ENCODE measurements around the gene ECSIT. TPM values are rescaled to one million over a fixed set of nuclear protein-coding genes. Genes with fewer than 3 reads are reported as not detected.

ECSIT gene
- total RNA-seq, 4 donors from 2014 or later: 55.9 to 82.8 (median 57.7) TPM

- 92 to 93% methylated on average over 26 to 27 of the region's 27 CpGs for WGBS, 2 donors
- no peak overlapping the region for H3K4me3 ChIP-seq (ENCODE audit: low read depth, poor library complexity, severe bottlenecking)
These were observed 34.2 kb downstream of the ECSIT start for GRCh38 chr19:11494634-11495285.

GRCh38 chr19:11489378-11489777 is 39.6 kb downstream of the ECSIT start:
- no peak for DNase-seq (ENCODE audit: low spot score in 2 of 2)
- intact Hi-C loops (cut with DNase I; ENCODE audit: low total_unique reads): loop anchor here (10.0 kb wide), 1 partner anchor 205 kb away; no protein-coding TSS in a partner anchor
- TF ChIP-seq CTCF (IDR thresholded peaks at IDR 0.05): no peak
- no peak for TF ChIP-seq POLR2A (IDR thresholded peaks at IDR 0.05)
- WGBS, 2 donors: 94 to 95% methylated on average over 7 of the region's 7 CpGs
- no peak overlapping the region for H3K4me3 ChIP-seq (ENCODE audit: low read depth, poor library complexity, severe bottlenecking)

More at GRCh38 chr19:11494634-11495285, 34.2 kb downstream of the ECSIT start:
- TF ChIP-seq POLR2A (IDR thresholded peaks at IDR 0.05): no peak
- TF ChIP-seq CTCF (IDR thresholded peaks at IDR 0.05): no peak
- intact Hi-C loops (cut with DNase I; ENCODE audit: low total_unique reads): loop anchor here (10.0 kb wide), 1 partner anchor 90 kb away; no protein-coding TSS in a partner anchor
- DNase-seq (ENCODE audit: low spot score in 2 of 2): no peak

- no peak for TF ChIP-seq CTCF (IDR thresholded peaks at IDR 0.05)
- no peak for TF ChIP-seq POLR2A (IDR thresholded peaks at IDR 0.05)
- H3K4me3 ChIP-seq (ENCODE audit: low read depth, poor library complexity, severe bottlenecking): no peak overlapping the region
- DNase-seq (ENCODE audit: low spot score in 2 of 2): no peak
- intact Hi-C loops (cut with DNase I; ENCODE audit: low total_unique reads): loop anchor here (10.0 kb wide), 1 partner anchor 202 kb away; no protein-coding TSS in a partner anchor
- WGBS, 2 donors: 86 to 88% methylated on average over 35 to 41 of the region's 45 CpGs
These were observed 42.1 kb downstream of the ECSIT start for GRCh38 chr19:11486661-11487503.

- intact Hi-C loops (cut with DNase I; ENCODE audit: low total_unique reads): loop anchor here (10.0 kb wide), 1 partner anchor 201 kb away; no protein-coding TSS in a partner anchor
- H3K4me3 ChIP-seq (ENCODE audit: low read depth, poor library complexity, severe bottlenecking): no peak overlapping the region
- DNase-seq (ENCODE audit: low spot score in 2 of 2): no peak
- TF ChIP-seq CTCF (IDR thresholded peaks at IDR 0.05): no peak
- 92 to 93% methylated on average over 13 of the region's 13 CpGs for WGBS, 2 donors
These were observed 43.6 kb downstream of the ECSIT start for GRCh38 chr19:11485245-11485837.

GRCh38 chr19:11483366-11484111 is 45.4 kb downstream of the ECSIT start:
- no peak overlapping the region for H3K4me3 ChIP-seq (ENCODE audit: low read depth, poor library complexity, severe bottlenecking)
- no peak for DNase-seq (ENCODE audit: low spot score in 2 of 2)
- WGBS, 2 donors: 71% methylated on average over 29 to 33 of the region's 57 CpGs
- TF ChIP-seq CTCF (IDR thresholded peaks at IDR 0.05) (no peak), POLR2A (IDR thresholded peaks at IDR 0.05) (no peak)
- intact Hi-C loops (cut with DNase I; ENCODE audit: low total_unique reads): loop anchor here (10.0 kb wide), 1 partner anchor 199 kb away; no protein-coding TSS in a partner anchor

Measured in lower leg skin (tissue), 4 donors.